ENCODE measurements around the gene PRPF19. TPM values are rescaled to one million over a fixed set of nuclear protein-coding genes. Genes with fewer than 3 reads are reported as not detected.

The PRPF19 gene
- total RNA-seq, 1 experiment from 2014 or later: 204 TPM

DNA sequence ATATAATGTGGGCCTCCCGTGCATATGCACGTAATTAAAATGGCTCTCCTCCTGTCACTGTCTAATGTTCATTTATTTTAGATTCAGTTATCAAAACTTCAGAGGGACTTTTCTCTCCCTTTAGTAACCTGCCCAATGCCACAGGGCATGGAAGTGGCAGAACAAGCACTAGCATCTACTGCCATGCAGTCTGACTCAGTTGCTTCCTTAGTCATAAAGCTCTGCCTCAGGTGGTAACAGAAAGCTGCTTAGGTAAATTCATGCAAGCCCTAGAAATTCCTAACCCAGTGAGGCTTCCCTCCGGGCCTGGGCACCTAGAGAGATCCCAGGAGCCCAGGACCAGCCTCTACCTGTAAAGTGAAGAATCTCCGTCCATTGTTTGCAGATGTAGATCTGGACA, 8.9 kb downstream of the PRPF19 start:
- DNase-seq (ENCODE audit: low spot score): no peak
- no TSS peak for BruUV-seq (replicated peaks)
- ChIA-PET POLR2A (ENCODE audit: low non-redundant PET) (no interaction called here), CTCF (no interaction called here)
- TF ChIP-seq EZH2 (IDR thresholded peaks at IDR 0.05; ENCODE audit: borderline replicate concordance, low read depth, low read length, poor library complexity, severe bottlenecking): no peak
- TF ChIP-seq, protein P1, sequence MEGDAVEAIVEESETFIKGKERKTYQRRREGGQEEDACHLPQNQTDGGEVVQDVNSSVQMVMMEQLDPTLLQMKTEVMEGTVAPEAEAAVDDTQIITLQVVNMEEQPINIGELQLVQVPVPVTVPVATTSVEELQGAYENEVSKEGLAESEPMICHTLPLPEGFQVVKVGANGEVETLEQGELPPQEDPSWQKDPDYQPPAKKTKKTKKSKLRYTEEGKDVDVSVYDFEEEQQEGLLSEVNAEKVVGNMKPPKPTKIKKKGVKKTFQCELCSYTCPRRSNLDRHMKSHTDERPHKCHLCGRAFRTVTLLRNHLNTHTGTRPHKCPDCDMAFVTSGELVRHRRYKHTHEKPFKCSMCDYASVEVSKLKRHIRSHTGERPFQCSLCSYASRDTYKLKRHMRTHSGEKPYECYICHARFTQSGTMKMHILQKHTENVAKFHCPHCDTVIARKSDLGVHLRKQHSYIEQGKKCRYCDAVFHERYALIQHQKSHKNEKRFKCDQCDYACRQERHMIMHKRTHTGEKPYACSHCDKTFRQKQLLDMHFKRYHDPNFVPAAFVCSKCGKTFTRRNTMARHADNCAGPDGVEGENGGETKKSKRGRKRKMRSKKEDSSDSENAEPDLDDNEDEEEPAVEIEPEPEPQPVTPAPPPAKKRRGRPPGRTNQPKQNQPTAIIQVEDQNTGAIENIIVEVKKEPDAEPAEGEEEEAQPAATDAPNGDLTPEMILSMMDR (conservative IDR thresholded peaks at IDR 0.05; ENCODE audit: low read depth, low read length): no peak
- no peak overlapping the region for H3K27ac ChIP-seq (ENCODE audit: low read depth, low read length, poor library complexity, severe bottlenecking)
- no peaks in the 10 kb centered on the region for H3K9me3 ChIP-seq (ENCODE audit: low read depth, low read length, poor library complexity, severe bottlenecking)
- intact Hi-C loops (cut with micrococcal nuclease; ENCODE audit: unreplicated experiment): no loop called here
- H3K27me3 ChIP-seq (replicated peaks; ENCODE audit: insufficient read depth, low read depth, low read length, poor library complexity): no peaks in the 10 kb centered on the region
- no peak overlapping the region for H3K4me3 ChIP-seq (ENCODE audit: low read depth, low read length, poor library complexity, severe bottlenecking)
- H3K4me1 ChIP-seq (ENCODE audit: insufficient read depth, low read length, poor library complexity, severe bottlenecking): no peaks in the 10 kb centered on the region
- H3K36me3 ChIP-seq (ENCODE audit: insufficient read depth, low read length, poor library complexity, severe bottlenecking): peaks cover 99% of the 10 kb centered on the region

DNA sequence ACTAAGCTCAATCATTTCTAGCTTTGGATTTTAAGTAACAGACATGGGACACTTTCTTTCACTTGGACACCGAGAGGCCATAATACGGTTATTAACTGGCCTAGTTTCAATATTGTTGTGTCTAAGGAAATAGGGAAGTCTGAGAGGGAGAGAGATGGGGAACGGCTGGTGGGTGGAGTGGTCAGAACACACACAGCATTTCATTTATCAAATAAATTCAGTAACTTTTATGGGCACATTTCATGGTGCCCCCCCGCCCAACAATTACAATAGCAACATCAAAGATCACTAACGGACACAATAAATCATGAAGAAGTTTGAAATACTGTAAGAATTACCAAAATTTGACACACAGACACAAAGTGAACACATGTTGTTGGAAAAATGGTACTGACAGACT, 10.7 kb downstream of the PRPF19 start:
- TF ChIP-seq EZH2 (IDR thresholded peaks at IDR 0.05; ENCODE audit: borderline replicate concordance, low read depth, low read length, poor library complexity, severe bottlenecking): no peak
- TF ChIP-seq, protein P1 (conservative IDR thresholded peaks at IDR 0.05; ENCODE audit: low read depth, low read length): no peak
- ChIA-PET POLR2A (ENCODE audit: low non-redundant PET) (no interaction called here), CTCF (interaction anchor here (1.3 kb wide), 1 partner anchor 64 kb away, joined by 4 read pairs; no protein-coding TSS in a partner anchor)
- Histone ChIP-seq H3K27me3 (replicated peaks; ENCODE audit: insufficient read depth, low read depth, low read length, poor library complexity) (no peaks in the 10 kb centered on the region), H3K27ac (ENCODE audit: low read depth, low read length, poor library complexity, severe bottlenecking) (no peak overlapping the region), H3K36me3 (ENCODE audit: insufficient read depth, low read length, poor library complexity, severe bottlenecking) (peaks cover 91% of the 10 kb centered on the region), H3K9me3 (ENCODE audit: low read depth, low read length, poor library complexity, severe bottlenecking) (no peaks in the 10 kb centered on the region), H3K4me1 (ENCODE audit: insufficient read depth, low read length, poor library complexity, severe bottlenecking) (no peaks in the 10 kb centered on the region), H3K4me3 (ENCODE audit: low read depth, low read length, poor library complexity, severe bottlenecking) (no peak overlapping the region)
- intact Hi-C loops (cut with micrococcal nuclease; ENCODE audit: unreplicated experiment): no loop called here
- DNase-seq (ENCODE audit: low spot score): no peak
- BruUV-seq (replicated peaks): no TSS peak

DNA sequence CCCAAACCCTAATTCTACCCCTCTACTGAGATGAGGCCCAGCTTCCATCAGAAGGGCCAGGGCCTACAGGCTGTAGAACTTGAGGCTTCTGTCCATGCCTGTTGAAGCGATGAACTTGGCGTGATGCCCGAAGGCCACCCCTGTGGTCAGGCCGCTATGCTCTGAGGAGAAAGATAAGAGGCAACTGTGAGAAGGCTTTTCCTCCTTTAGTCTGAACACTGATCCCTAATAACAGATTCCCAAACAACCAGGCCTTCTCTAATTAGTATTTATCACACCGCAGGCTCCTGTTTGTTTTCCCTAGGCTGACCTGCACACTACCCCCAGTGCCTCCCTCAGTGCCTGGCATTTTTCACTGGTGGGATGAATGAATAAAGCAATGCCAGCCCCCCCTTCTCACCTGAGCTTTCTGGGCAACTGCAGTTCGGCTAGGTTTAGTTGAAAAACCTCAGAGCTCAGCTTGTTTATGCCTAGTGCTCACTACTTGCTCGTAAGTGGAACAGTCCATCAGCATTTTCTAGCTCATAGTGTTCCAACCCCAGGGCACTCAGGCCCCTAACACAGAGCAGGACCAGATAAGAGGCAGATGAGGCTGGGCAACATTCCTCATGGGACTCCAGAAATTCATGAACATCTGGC, 15.2 kb downstream of the PRPF19 start:
- Histone ChIP-seq H3K36me3 (ENCODE audit: insufficient read depth, low read length, poor library complexity, severe bottlenecking) (peaks cover 53% of the 10 kb centered on the region), H3K27ac (ENCODE audit: low read depth, low read length, poor library complexity, severe bottlenecking) (no peak overlapping the region), H3K9me3 (ENCODE audit: low read depth, low read length, poor library complexity, severe bottlenecking) (no peaks in the 10 kb centered on the region), H3K4me3 (ENCODE audit: low read depth, low read length, poor library complexity, severe bottlenecking) (no peak overlapping the region), H3K27me3 (replicated peaks; ENCODE audit: insufficient read depth, low read depth, low read length, poor library complexity) (no peaks in the 10 kb centered on the region), H3K4me1 (ENCODE audit: insufficient read depth, low read length, poor library complexity, severe bottlenecking) (no peaks in the 10 kb centered on the region)
- POLR2A ChIA-PET (ENCODE audit: low non-redundant PET): no interaction called here
- no TSS peak for BruUV-seq (replicated peaks)
- CTCF ChIA-PET: interaction anchor here (0.6 kb wide), 1 partner anchor 8 kb away, joined by 3 read pairs; no protein-coding TSS in a partner anchor
- DNase-seq (ENCODE audit: low spot score): no peak
- no peak for TF ChIP-seq EZH2 (IDR thresholded peaks at IDR 0.05; ENCODE audit: borderline replicate concordance, low read depth, low read length, poor library complexity, severe bottlenecking)
- TF ChIP-seq, protein P1 (conservative IDR thresholded peaks at IDR 0.05; ENCODE audit: low read depth, low read length): no peak
- intact Hi-C loops (cut with micrococcal nuclease; ENCODE audit: unreplicated experiment): no loop called here

Measured in A673 (cell line).